22Rv1 (cell line): ENCODE results near the gene PAMR1.

Source experiments
- ZFX ChIP-seq: fragments of 450-650 bp; IDR thresholded peaks from 2 replicates; pipeline ENCODE4 v1.6.1; 2017; ENCODE audit warnings: antibody characterized with exemption, borderline replicate concordance
- TF ChIP-seq, protein P1 (sequence below): fragments of 450-650 bp; IDR thresholded peaks from 2 replicates; pipeline ENCODE4 v1.5.1; 2017; ENCODE audit warnings: mild to moderate bottlenecking

- TF ChIP-seq, protein P1, sequence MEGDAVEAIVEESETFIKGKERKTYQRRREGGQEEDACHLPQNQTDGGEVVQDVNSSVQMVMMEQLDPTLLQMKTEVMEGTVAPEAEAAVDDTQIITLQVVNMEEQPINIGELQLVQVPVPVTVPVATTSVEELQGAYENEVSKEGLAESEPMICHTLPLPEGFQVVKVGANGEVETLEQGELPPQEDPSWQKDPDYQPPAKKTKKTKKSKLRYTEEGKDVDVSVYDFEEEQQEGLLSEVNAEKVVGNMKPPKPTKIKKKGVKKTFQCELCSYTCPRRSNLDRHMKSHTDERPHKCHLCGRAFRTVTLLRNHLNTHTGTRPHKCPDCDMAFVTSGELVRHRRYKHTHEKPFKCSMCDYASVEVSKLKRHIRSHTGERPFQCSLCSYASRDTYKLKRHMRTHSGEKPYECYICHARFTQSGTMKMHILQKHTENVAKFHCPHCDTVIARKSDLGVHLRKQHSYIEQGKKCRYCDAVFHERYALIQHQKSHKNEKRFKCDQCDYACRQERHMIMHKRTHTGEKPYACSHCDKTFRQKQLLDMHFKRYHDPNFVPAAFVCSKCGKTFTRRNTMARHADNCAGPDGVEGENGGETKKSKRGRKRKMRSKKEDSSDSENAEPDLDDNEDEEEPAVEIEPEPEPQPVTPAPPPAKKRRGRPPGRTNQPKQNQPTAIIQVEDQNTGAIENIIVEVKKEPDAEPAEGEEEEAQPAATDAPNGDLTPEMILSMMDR, result no peak
- TF ChIP-seq ZFX, result no peak
Measured at GRCh38 chr11:35394941-35395340, 130.5 kb downstream of the PAMR1 start.
